Measurements from ENCODE around the gene WAPL.

GRCh38 chr10:86419101-86419500 lies 102.5 kb downstream of the WAPL start:
- no peak for TF ChIP-seq POLR2A (IDR thresholded peaks at IDR 0.05)
- TF ChIP-seq CTCF (IDR thresholded peaks at IDR 0.05) = no peak
- no peak for TF ChIP-seq EP300 (IDR thresholded peaks at IDR 0.05)
- TF ChIP-seq POLR2AphosphoS5 (IDR thresholded peaks at IDR 0.05) = no peak
